NCI-H2196 (cell line): ENCODE measurements around the gene PRXL2B.

Source experiments
- DNase-seq: peaks from one replicate; lab custom pipeline; 2025; ENCODE audit not compliant: unreplicated experiment; lab: John Stamatoyannopoulos, UW

PRXL2B gene

DNA sequence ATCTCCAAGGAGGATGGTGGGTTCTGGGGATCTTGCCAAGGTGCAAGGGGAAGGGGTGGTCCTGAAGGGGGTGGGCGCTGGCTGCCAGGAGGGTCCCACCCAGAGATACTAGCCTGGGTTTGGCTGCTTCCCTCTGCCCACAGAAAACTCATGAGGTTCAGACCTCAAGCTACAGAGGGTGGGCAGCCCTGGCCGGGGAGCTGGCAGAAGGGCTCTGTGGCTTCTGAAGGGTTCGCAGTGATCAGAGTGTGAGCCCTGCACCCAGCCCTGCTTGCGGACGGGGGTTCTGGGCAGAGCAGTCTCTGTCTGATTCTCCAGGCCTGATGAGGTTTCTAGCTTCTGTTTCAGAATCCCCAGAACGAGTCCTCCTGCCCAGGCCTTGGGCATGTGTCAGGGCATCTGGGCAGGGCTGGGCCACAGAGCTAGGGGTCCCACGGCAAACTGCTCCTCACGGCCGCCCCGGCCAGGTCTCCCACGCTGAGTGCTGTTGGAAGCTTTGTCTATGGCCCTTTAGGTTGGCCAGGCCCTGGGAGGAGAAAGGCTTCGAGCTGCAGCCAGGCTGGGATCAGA, 46.9 kb downstream of the PRXL2B start:
- DNase-seq = no peak

DNA sequence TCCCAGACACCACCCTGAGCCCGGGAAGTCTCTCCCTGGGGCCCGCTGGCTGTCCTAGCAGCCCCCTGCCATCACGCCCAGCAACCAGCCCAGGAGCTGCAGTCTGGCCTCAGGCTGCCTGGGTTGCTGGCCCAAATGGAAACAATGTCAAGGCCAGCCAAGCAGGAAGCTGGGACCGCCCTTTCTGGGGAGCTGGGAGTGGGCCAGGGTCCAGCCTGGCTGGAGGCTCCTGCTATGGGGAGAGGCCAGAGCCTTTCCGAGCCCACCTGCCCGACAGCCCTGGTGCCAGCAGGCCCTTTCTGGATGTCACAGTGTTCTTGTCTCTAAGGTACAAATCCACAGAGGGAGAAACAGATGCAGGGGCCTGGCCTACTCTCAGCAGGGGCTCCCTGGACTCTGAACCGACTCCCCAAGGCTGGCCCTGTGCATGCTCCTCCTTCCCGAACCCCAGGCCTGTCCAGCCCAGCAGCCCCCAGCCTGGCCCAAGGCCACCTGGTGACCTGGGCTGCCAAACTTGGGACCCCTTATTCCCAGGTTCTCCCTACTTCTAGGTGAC, 47.4 kb downstream of the PRXL2B start:
- no peak for DNase-seq

DNA sequence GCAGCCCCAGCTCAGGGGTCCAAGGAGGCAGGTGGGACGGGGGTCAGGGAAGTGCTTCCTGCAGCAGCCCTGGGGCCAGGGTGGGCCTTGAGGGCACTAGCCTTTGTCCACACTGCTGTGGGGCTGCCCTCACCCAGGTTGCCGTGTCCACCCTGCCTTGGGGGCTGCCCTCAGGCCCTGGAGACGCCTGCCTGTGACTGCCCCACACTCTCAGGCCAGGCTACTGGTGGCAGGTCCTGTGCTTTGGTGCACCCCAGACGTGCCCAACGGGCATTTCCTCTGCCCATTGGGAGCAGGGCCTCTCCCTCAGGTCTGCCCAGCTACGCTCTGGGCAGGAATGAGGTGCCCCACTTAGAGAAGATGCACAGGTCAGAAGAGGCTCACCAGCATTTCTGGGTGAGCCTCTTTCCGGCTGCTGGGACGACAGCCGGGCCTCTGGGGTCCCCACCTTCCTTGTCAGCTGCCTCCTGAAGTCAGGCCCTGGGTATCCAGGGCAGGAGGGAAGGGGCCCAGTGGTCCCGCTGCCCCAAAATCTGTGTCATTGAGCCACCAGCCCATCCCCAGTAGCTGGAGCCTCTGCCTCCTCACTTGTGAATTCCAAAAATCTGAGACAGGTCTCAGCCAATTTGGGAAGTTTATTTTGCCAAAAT, 48.9 kb downstream of the PRXL2B start:
- no peak for DNase-seq

DNA sequence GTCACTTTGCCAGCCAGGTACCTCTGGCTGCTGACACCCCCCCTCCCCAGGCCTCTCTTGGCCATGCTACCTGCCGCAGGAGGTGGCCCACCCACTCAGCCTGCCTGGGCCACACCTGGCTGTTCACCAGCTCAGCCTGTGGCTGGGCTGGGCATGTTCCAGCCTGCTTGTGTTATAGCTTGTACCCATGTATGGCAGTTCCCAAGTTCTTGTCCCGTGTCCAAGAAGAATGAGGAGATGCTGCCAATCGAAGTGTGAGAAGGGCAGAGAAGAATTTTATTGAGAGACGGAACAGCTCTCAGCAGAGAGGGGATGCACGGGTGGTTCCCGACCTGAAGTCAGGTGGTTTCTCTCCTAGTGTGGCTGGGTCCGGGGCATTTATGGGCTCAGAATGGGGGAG, 50.2 kb downstream of the PRXL2B start:
- no peak for DNase-seq

DNA sequence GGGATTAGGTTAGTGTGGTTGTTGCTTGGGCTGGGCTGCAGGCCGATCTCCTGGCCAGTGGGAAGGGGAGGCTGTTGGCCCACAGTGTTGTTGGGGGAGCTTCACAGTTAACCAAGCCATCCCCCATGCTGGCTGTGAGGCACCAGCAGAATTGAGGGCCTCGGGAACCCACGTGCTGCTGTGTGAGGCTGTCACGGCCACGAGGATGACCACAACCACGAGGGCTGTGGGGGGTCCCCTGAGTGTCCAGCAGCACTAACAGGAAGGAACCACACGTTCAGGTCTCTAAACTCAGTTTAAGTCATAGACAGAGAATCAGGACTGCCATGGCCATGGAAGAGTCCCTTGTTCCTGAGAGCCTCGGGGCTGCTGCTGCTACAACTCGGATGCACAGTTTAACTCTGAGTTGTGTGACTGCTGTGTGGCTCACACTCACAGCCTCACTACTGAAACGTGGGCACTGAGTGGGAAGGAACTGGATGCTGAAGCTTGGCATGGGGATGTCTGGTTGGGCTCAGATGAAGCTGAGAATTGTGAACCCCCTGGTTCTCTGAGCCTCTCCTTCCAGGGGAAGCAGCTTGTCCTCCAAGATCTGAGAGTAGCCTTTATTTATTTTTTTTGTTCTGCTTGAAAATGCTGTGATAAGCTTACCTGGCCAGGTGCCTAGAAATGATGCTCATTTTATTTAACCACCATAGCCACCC, 51.0 kb downstream of the PRXL2B start:
- no peak for DNase-seq

DNA sequence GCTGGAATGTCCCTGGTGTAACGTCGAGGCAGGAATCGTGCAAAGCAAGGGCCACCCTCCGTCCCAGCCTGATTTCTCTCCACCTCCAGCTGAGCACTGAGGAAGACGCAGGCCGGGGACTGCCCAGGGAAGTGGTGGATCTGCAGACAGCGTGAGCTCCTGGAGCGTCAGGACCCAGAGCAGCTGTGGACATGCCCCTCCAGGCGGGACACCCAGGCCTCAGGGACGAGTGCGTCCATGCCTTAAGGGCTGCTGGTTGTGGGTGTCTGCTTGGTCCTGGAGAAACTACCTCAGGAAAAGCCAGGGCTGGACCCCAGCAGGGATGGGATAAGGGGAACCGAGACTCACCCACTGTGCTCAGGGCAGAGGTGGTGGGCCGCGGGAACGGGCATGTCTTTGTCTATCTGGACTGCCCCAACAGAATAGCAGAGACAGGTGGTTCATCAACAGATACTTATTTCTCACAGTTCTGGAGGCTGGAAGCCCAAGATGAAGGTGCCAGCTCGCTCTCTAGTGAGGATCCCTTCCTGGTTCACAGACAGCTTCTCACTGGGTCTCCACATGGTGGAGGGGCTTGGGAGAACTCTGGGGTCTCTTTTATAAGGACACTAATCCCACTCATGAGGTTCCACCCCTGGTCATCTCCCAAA, 52.0 kb downstream of the PRXL2B start:
- DNase-seq = no peak

DNA sequence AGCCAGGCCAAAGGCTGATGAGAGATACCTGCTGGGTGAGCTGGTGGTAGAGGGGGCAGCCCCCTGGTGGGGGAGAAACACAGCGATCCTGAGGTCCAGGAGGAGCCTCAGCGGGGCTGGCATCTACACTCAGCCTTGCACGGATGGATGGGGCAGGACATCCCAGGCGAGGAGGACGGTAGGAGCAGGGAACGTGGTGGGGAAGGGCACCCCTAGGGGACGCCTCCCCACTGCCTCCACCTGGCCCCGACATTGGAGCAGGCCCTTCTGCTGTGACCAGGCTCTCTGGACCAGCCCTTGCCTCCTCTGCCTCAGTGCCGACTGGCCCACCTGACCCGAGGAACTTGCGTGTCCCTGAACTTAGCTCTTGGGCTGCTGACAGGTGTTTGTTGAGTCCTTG, 52.6 kb downstream of the PRXL2B start:
- DNase-seq = no peak

DNA sequence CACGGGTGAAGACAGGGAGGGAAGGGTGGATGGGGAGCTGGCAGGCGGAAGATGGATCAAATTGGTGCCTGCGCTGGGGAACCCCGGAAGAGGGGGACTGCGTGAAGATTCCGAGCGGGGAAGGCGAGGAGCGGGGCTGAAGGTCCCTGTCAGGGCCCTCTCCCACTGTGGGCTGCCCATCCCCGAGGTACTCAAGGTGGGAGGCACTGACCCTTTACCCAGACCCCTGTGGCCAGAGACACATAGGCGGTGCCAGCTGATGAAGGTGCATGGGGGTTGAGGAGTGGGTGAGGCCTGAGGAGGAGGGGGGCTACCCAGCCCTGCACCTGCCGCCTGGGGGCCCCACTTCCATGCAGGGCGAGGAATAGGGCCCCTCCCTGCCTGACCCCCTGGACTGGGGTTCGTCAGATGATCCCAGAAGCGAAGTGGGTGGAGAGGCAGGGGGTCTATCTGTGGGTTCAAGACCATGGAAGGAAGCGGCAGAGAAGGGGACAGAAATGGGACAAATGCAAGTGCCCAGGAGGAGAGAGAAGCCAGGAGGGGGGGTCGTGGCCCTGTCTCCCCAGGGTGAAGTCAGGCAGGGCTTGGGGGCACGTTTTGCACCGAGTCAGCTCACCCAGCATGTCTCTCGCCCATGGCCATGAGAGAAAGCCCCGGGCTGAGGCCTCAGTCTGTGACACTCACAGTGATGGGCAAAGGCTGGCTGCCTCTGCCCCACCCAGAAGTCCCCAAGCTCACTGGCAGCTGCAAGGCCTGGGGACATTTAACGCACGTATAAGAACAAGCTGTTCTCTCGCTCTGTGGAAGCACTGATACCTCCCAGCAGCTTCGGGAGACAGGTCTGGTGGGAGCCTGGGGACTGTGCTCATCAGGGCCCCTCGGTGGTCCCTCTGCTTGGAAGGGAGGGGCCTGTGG, 53.3 kb downstream of the PRXL2B start:
- DNase-seq = no peak

DNA sequence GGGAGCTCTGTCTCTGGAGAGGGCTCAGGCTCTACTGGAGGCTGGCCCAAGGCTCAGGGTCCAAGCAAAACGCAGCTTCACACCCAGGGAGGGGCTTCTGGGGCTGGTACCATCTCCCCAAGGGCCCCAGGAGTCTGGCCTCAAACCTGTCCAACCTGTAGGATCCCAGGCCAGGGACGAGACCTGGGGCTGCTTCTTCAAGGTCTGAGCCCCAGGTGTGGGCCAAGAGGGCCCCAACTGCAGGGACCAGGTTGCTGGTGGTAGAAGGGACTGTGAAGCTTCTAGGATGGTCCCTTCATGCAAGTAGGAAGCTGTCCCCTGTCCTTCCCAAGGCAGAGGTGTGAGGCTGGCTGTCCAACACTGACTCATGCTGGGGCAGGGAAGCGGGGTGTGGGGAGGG, 54.0 kb downstream of the PRXL2B start:
- no peak for DNase-seq
